Stimulated activated CD4-positive, alpha-beta T cell treated with anti-CD3 and anti-CD28 coated beads, Interleukin-1b, Interleukin-23, amount 100 ng/mL, for 24 hours (primary cell): ENCODE results near the gene NRK.
"Not testable (repeated sequence)": the region's sequence is repeated elsewhere in the genome, so short reads cannot be mapped to it uniquely, and the experiment has no call there.

Experiments
- DNase-seq, 4 experiments: peaks; one replicate each; pipeline ENCODE4 v3.0.0-alpha.2; 2020; ENCODE audit warnings: low read depth in 4 of 4, low spot score in 1 of 4

Gene NRK

GRCh38 chrX:105822138-105823091 is at the start of gene NRK:
Gene NRK, plus strand, starts transcription at chrX:105822539. Its CDS starts 307 bp downstream, at chrX:105822846.
- DNase-seq = no peak

GRCh38 chrX:105773801-105774200 is 48.5 kb upstream of the NRK start:
- no peak for DNase-seq

- DNase-seq = no peak
Observed at GRCh38 chrX:105775679-105776078, 46.7 kb upstream of the NRK start.

- DNase-seq = no peak
Observed at GRCh38 chrX:105781804-105782203, 40.5 kb upstream of the NRK start.

GRCh38 chrX:105796877-105797276 is 25.5 kb upstream of the NRK start:
- not testable (repeated sequence) for DNase-seq

GRCh38 chrX:105803891-105804290 is 18.4 kb upstream of the NRK start:
- DNase-seq = no peak

GRCh38 chrX:105805655-105806054 is 16.7 kb upstream of the NRK start:
- not testable (repeated sequence) for DNase-seq

GRCh38 chrX:105816517-105816916 is 5.8 kb upstream of the NRK start:
- DNase-seq = no peak

- no peak for DNase-seq
Observed at GRCh38 chrX:105820247-105820646, 2.1 kb upstream of the NRK start.

GRCh38 chrX:105821471-105822121 is 743 bp upstream of the NRK start:
- no peak for DNase-seq

GRCh38 chrX:105823092-105823455 is 735 bp downstream of the NRK start:
- DNase-seq = no peak

GRCh38 chrX:105829011-105829410 is 6.7 kb downstream of the NRK start:
- DNase-seq = no peak

GRCh38 chrX:105837232-105837631 is 14.9 kb downstream of the NRK start:
- no peak for DNase-seq

- DNase-seq = no peak
Observed at GRCh38 chrX:105845631-105846030, 23.3 kb downstream of the NRK start.

- not testable (repeated sequence) for DNase-seq
Observed at GRCh38 chrX:105850100-105850499, 27.8 kb downstream of the NRK start.

- no peak for DNase-seq
Observed at GRCh38 chrX:105865709-105866108, 43.4 kb downstream of the NRK start.

GRCh38 chrX:105869701-105870100 is 47.4 kb downstream of the NRK start:
- no peak for DNase-seq

- no peak for DNase-seq
Observed at GRCh38 chrX:105870445-105870844, 48.1 kb downstream of the NRK start.

- DNase-seq = no peak
Observed at GRCh38 chrX:105872941-105873340, 50.6 kb downstream of the NRK start.

GRCh38 chrX:105874790-105875189 is 52.5 kb downstream of the NRK start:
- no peak for DNase-seq

GRCh38 chrX:105876658-105877057 is 54.3 kb downstream of the NRK start:
- DNase-seq = no peak

- no peak for DNase-seq
Observed at GRCh38 chrX:105880491-105880890, 58.2 kb downstream of the NRK start.
